SKM-1 treated with dmso at 0.1 percent for 144 hours (cell line): ENCODE measurements around the gene DNAAF3.
"Not testable (repeated sequence)": the region's sequence is repeated elsewhere in the genome, so short reads cannot be mapped to it uniquely, and the experiment has no call there.

Source experiments
- DNase-seq: peaks from one replicate; lab custom pipeline; 2025; ENCODE audit not compliant: unreplicated experiment; lab: John Stamatoyannopoulos, UW

Gene DNAAF3

DNA sequence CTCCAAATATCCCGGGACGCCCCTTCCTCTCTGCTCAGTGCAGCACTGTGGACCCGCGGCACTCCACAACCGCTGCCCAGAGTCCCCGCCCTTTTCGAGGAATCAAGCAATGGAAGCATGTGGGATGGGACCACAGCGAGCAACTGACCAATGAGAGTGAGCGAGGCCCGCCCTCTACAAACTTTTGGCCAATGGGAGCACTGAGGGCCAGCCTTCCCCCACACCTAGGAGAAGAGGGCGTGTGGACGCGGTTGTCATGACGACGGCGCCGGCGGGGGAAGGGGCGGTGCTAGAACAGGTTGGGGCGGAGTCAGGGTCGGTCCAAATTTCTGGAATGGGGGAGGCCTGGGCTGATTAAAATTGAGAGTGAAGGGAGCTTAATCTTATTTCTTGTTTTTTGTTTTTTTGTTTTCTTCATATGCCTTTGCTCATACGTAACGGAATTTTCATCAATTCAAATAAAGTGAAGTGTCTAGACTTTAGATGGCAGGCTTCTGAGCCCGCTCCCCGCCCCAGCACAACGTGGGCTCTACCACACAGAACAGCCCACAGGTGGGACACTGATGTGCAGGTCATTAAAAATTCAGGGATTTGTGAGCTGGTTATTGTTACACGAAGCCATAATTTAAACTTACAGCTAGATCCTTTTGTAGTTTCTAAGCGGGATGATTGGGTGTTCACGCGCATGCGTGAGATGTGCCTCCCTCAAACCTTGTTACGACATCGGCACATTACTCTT is at the start of gene DNAAF3:
DNAAF3 (minus strand) TSS at position 84 of the 739 bp plus-strand sequence. CDS start 200 bp downstream, outside the sequence.
- DNase-seq, result peak; percentile 83

- no peak for DNase-seq
Observed at GRCh38 chr19:55213547-55213946, 47.1 kb upstream of the DNAAF3 start.

GRCh38 chr19:55212447-55212846 is 46.0 kb upstream of the DNAAF3 start:
- no peak for DNase-seq

GRCh38 chr19:55209693-55210472 is 43.5 kb upstream of the DNAAF3 start:
- DNase-seq, result no peak

DNA sequence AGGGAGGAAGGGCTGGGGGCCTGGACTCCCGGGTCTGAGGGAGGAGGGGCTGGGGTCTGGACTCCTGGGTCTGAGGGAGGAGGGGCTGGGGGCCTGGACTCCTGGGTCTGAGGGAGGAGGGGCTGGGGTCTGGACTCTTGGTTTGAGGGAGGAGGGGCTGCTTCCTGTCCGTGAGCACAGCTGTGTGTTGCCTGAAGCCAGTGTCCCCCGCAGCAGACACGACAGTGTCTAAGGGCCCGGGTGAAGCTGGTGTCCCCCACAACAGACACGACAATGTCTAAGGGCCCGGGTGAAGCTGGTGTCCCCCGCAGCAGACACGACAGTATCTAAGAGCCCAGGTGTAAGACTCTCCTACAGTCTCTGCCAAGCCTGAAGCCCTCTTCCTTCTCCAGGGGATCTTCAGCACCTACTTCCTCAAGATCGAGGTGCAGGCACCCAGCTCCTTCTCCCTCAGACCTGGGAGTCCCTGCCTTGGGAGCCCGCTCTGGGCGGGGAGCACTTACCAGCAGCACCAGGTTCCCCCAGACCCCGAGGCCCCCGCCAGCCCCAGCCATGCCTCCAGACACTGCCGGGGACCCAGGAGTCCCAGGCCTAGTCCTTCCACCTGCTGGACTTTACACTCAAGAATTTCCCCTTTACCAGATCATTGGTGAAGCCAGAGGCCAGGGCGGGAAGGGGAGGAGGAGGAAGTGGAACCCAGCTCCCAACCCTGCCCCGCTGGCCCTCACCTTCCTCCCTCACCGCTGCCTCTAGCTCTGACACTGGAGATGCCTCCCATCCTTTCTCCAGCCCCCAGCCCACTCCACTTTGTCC is 42.7 kb upstream of the DNAAF3 start, which contains the start of gene PTPRH:
PTPRH (minus strand) TSS at position 622 of the 813 bp plus-strand sequence; CDS start at position 554, 68 bp downstream.
- DNase-seq, result peak; percentile 17

DNA sequence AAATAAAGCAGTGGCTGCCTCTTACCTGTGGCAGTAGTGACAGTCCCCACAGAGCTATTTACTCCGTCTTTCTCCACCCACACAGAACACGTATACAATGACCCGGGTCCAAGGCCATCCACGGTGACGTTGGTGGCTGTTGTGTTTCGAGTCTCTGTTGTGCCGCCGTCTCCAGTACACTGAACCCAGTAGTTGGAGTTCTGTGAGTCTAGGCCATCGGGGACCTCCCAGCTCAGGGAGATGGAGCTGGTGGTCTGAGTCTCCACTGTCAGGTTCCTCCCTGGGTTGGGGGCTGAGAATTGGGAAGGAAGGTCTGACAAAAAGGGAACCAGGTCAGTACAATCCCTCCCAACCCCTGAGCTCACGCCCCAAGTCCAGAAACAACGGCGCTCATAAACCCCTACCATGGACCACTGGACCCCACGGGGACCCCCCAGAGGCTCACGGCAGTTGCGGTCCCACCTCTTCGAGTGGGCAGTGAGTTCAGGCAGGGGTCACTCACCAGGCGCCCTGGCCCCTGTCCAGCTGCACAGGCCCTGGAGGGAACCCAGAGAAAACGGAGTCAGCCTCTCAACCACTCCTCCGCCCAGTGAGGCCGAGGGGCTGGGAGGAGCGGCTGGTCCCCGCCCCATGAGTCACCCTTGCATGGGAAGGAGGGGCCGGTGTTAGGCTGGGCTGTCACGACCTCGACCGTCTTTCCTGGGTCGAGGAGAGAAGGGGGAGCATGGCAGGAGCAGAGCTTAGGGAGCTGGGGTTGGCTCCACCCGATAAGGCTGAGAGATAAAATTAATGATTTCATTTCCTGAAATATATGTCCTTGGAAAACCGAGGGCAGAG is 40.5 kb upstream of the DNAAF3 start:
- peak; percentile 55 for DNase-seq

GRCh38 chr19:55202199-55202598 is 35.8 kb upstream of the DNAAF3 start:
- not testable (repeated sequence) for DNase-seq

DNA sequence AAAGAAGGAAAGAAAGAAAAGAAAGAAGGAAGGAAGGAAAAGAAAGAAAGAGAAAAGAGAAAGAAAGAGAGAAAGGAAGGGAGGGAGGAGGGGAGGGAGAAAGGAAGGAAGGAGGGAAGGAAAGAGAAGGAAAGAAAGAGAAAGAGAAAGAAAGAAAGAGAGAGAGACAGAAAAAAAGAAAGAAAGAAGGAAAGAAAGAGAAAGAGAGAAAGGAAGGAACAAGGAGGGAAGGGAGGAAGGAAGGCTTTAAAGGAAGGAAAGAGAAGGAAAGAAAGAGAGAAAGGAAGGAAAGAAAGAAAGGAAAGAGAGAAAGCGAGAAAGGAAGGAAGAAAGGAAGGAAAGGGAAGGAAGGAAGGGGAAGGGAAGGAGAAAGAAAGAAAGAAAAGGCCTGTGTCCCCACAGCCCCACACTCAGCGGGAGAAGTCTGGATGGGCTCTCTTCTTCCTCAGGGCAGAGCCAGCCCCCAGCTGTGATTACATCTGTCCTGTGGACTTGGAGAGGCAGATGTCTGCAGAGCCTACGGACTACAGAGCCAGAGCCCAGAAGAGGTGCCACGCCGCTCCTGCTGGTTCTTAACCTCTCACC is 33.3 kb upstream of the DNAAF3 start:
- no peak for DNase-seq

DNA sequence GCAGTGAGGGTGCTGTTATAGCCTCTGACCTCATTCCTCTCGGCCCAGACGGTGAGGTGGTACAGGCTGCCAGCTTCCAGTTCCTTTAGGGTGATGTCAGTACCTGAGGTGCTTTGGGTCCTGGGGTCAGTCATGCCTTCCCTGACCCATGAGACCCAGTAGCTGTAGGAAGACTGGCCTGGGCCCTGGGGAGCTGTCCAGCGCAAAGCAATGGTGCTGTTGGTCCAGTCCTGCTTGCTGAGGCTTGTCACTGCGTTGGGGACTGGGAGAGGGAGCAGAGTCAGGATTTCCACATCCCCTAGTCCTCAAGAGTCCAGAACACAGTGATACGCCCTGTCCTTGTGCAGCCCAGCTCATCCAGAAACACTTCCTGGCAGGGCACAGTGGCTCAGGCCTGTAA is 32.2 kb upstream of the DNAAF3 start:
- DNase-seq, result no peak

DNA sequence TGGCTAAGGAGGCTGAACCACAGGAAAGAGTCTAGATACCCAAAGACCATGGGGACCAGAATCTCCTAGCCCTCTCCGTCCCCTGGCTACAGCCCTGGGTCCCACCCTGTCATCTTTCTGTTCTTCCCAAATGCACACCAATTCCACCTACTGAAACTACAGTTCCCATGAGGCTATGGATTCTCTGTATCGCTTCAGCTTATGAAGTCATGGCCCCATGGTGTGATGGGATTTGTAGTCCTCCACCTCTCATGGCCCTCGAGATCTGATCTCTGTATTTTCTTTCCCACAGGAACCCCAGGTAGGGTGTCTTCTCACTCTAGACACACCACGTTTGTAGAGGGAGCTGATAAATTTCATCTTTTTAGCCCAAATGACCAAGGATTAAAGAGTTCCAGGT is 31.1 kb upstream of the DNAAF3 start:
- no peak for DNase-seq

GRCh38 chr19:55196803-55197202 is 30.4 kb upstream of the DNAAF3 start:
- no peak for DNase-seq

DNA sequence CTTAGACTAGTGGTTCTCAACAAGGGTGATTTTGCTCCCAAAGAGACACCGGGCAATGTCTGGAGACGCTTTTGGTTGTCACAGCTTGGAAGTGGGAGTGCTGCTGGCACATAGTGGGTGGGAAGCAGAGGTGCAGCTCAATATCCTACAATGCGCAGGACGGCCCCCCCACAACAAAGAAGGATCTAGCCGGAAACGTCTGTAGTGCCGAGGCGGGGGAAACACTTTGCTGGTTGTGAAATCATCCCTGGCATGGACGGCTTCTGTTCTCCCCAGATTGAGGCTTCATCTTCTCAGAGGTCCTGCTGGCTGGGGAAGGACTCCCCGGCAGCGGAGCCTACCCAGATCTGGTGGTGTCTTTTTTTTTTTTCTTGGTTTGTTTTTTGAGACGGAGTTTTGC is 27.1 kb upstream of the DNAAF3 start:
- DNase-seq, result no peak

- no peak for DNase-seq
Observed at GRCh38 chr19:55189403-55189835, 23.0 kb upstream of the DNAAF3 start.

DNA sequence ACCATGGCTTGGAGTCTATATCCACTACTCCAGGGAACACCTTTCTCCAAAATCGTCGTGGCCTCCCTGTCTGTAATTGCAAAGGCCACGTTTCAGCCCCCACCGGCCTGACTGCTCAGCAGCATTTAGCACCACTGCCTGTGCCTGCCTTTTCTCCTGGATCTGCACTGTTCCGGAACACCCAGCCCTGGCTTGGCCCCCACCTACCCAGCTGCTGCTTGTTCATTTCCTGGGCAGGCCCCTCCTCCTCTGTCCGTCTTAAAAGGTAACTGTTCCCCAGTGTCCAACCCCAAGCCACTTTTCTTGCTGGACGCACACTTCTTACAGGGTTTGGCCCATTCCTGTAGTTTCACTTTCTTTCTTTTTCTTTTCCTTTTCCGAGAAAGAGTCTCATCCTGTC is 22.2 kb upstream of the DNAAF3 start:
- no peak for DNase-seq

DNA sequence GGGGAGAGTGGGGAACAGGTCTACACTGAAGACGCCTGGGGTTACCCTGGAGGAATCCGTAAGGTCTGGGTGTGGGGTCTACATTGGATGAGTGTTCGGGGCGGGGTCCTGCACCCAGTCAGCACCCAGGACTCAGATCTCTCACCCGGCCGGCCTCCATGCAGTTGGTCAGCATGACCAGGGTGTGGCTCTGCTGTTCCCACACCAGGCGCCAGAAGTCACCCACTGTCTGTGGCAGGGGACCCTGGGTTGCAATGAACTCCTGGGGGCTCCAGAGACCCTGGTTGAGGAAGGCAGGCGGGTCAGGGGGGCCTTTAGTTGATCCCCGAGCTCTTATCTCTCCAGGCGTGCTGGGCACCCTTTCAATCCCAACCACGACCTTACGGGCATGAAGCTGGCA is 19.7 kb upstream of the DNAAF3 start:
- DNase-seq, result no peak

- DNase-seq, result no peak
Observed at GRCh38 chr19:55181740-55182139, 15.3 kb upstream of the DNAAF3 start.

- DNase-seq, result no peak
Observed at GRCh38 chr19:55179606-55180484, 13.4 kb upstream of the DNAAF3 start, which contains the start of gene SYT5. SYT5 (minus strand) TSS chr19:55180289; CDS start chr19:55179041, 1,248 bp downstream.

GRCh38 chr19:55178781-55179599 is 12.6 kb upstream of the DNAAF3 start:
- peak; percentile 29 for DNase-seq
